Tibial artery (tissue), 4 donors: ENCODE data around the gene MT2A.
A peak's percentile ranks its signal among the peaks of the same experiment; 100 is the strongest.

Source experiments
- DNase-seq, 2 donors: peaks; one replicate each; pipeline ENCODE4 v3.0.0-alpha.2; 2019
- H3K27ac ChIP-seq, 2 donors: fragments of 200-600 bp; sonication (generic) in 1 of 2; 1 replicate in 1 of 2; 2 replicates in 1 of 2; pipeline ENCODE4 v1.5.1; 2018 to 2019; ENCODE audit warnings: mild to moderate bottlenecking in 1 of 2
- H3K27me3 ChIP-seq, 2 donors: fragments of 200-600 bp; sonication (generic) in 1 of 2; one replicate each; pipeline versions ENCODE4 v1.5.1 to v1.6.0; 2016 to 2019
- H3K36me3 ChIP-seq, 3 donors: fragments of 200-600 bp; sonication (generic) in 2 of 3; one replicate each; pipeline ENCODE4 v1.5.1; 2016 to 2019; ENCODE audit warnings: mild to moderate bottlenecking in 2 of 3
- H3K4me1 ChIP-seq, 4 donors: fragments of 200-600 bp; sonication (generic) in 2 of 4; 1 replicate in 3 of 4; 2 replicates in 1 of 4; pipeline ENCODE4 v1.5.1; 2016 to 2019
- H3K4me3 ChIP-seq, 2 donors: fragments of 200-600 bp; sonication (generic) in 1 of 2; 1 replicate in 1 of 2; 2 replicates in 1 of 2; pipeline ENCODE4 v1.5.1; 2018 to 2019; ENCODE audit warnings: mild to moderate bottlenecking in 2 of 2
- H3K9me3 ChIP-seq, 3 donors: fragments of 200-600 bp; sonication (generic) in 1 of 3; one replicate each; pipeline ENCODE4 v1.5.1; 2016 to 2019
- intact Hi-C: fragments of 100-400 bp; cut with DNase I; formaldehyde crosslinking; loops from one replicate; pipeline ENCODE4 v1.15.0; 2023; ENCODE audit warnings: low total_unique reads
- TF ChIP-seq, protein P1 (sequence below), 2 experiments: fragments of 200-600 bp in 1 of 2; fragments of 450-650 bp in 1 of 2; IDR thresholded peaks; one replicate each; pipeline ENCODE4 v1.5.1; 2017 to 2019; ENCODE audit warnings: antibody characterized with exemption in 2 of 2, mild to moderate bottlenecking in 1 of 2, moderate library complexity in 1 of 2

MT2A gene

DNA sequence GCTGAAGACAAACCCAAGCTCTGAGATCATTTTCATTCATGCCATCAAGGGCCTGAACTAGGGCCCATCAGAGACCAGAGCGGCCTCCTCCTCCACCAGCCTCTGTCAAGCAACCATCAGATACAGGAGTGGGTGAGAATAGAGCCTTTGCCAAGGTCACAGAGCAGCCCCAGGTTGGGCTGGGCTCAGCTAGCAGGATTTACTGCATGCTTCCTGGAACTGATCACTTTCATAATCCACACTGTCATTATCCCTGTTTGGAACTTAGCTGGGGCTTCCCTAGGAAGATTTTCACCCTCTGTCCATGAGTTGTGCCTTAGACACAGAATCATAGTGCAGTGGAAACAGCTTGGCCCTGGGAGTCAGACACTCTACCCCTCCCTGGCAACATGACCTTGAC, 38.4 kb upstream of the MT2A start:
- H3K36me3 ChIP-seq, result no peaks in the 10 kb centered on the region
- no peak overlapping the region for H3K27ac ChIP-seq
- H3K4me3 ChIP-seq, result no peak overlapping the region
- TF ChIP-seq, protein P1, sequence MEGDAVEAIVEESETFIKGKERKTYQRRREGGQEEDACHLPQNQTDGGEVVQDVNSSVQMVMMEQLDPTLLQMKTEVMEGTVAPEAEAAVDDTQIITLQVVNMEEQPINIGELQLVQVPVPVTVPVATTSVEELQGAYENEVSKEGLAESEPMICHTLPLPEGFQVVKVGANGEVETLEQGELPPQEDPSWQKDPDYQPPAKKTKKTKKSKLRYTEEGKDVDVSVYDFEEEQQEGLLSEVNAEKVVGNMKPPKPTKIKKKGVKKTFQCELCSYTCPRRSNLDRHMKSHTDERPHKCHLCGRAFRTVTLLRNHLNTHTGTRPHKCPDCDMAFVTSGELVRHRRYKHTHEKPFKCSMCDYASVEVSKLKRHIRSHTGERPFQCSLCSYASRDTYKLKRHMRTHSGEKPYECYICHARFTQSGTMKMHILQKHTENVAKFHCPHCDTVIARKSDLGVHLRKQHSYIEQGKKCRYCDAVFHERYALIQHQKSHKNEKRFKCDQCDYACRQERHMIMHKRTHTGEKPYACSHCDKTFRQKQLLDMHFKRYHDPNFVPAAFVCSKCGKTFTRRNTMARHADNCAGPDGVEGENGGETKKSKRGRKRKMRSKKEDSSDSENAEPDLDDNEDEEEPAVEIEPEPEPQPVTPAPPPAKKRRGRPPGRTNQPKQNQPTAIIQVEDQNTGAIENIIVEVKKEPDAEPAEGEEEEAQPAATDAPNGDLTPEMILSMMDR (IDR thresholded peaks at IDR 0.05), result no peak
- H3K27me3 ChIP-seq, result peaks cover 0 to 22% of the 10 kb centered on the region in 2 donors
- H3K9me3 ChIP-seq, result no peaks in the 10 kb centered on the region
- intact Hi-C loops, result no loop called here
- H3K4me1 ChIP-seq, result no peaks in the 10 kb centered on the region
- DNase-seq, result peak in 1 of 2 donors; percentile 3

DNA sequence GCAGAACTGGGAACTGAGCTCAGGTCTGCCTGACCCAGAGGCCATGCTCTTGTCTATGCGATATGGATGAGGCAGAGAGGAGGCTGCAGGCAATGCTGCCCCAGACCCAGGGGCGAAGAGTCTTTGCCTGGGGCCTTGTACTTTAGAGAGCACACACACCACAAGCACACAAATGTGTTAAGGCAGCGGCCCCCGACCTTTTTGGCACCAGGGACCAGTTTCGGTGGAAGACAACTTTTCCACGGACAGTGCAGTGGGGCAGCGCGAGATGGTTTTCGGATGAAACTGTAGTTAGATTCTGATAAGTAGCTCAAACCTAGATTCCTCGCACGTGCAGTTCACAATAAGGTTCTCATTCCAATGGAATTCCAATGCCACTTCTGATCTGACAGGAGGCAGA, 36.9 kb upstream of the MT2A start:
- TF ChIP-seq, protein P1 (IDR thresholded peaks at IDR 0.05), result no peak
- H3K4me1 ChIP-seq, result peaks cover 0 to 1% (median 0%) of the 10 kb centered on the region in 4 donors
- H3K27ac ChIP-seq, result no peak overlapping the region
- no peaks in the 10 kb centered on the region for H3K36me3 ChIP-seq
- no peaks in the 10 kb centered on the region for H3K9me3 ChIP-seq
- H3K4me3 ChIP-seq, result no peak overlapping the region
- intact Hi-C loops, result no loop called here
- peak in 1 of 2 donors; percentile 39 for DNase-seq
- peaks cover 0 to 13% of the 10 kb centered on the region in 2 donors for H3K27me3 ChIP-seq

DNA sequence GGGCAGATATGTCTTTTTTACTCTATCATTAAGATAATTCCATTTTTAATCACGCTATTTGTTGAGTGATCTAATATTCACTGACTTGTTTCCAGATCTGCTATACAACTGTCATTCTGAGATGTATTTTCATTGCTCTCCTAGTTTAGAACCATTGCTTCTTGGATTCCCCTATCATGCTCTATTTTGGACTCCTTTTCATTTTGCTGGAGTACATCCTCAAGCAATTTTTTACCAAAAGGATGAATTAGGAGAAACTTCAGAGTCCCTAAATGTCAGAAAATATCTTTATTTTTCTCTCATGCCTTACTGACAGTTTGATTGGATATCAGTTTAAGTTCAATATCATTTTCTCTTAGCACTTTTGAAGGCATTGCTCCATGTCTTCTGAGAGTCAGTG, 33.8 kb upstream of the MT2A start:
- no peaks in the 10 kb centered on the region for H3K36me3 ChIP-seq
- peaks cover 0 to 4% of the 10 kb centered on the region in 2 donors for H3K27me3 ChIP-seq
- H3K4me1 ChIP-seq, result peaks cover 0 to 9% (median 0%) of the 10 kb centered on the region in 4 donors
- no peak overlapping the region for H3K4me3 ChIP-seq
- no peak overlapping the region for H3K27ac ChIP-seq
- no peak for DNase-seq
- no peaks in the 10 kb centered on the region for H3K9me3 ChIP-seq
- intact Hi-C loops, result loop anchor here (5.0 kb wide), 1 partner anchor 128 kb away; no protein-coding TSS in a partner anchor
- TF ChIP-seq, protein P1 (IDR thresholded peaks at IDR 0.05), result no peak

DNA sequence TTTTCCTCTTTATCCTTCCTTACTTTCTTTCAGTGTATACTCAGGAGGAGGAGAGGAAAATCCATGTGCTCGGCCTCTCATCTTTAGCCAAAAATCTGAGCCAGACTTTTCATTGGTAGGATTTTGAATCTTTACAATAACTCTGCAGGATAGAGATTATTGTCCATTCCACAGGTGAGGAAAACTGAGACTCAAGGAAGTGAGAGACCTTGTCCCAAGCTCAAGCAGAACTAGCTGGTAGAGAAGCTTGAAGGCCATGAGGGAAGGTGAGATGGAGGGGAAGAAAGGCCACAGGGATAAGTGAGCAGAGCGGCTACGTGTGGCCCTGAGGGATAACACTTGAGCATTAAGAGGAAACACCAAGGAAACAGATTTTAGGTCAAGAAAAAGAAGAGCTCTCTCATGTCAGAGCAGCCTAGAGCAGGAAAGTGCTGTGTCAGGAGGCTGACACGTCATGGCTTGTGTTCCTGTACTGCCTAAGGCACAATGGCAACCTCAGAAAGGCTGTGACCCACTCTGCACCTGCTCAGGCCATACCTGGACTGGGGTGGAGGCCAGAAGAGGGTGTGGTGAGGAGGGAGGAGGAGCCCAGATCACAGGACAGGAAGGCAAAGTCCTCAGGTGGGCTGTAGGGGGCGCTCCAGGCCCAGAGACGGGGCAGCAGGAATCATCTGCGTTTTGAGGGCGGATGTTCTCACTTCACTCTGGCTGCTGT, 31.6 kb upstream of the MT2A start:
- H3K4me1 ChIP-seq, result peaks cover 0 to 9% (median 0%) of the 10 kb centered on the region in 4 donors
- H3K4me3 ChIP-seq, result no peak overlapping the region
- intact Hi-C loops, result loop anchor here (5.0 kb wide), 1 partner anchor 126 kb away; no protein-coding TSS in a partner anchor
- no peak overlapping the region for H3K27ac ChIP-seq
- H3K36me3 ChIP-seq, result no peaks in the 10 kb centered on the region
- TF ChIP-seq, protein P1 (IDR thresholded peaks at IDR 0.05), result peak; percentile 57 to 73
- no peaks in the 10 kb centered on the region for H3K9me3 ChIP-seq
- H3K27me3 ChIP-seq, result no peaks in the 10 kb centered on the region
- DNase-seq, result peak; percentile 61 to 78

DNA sequence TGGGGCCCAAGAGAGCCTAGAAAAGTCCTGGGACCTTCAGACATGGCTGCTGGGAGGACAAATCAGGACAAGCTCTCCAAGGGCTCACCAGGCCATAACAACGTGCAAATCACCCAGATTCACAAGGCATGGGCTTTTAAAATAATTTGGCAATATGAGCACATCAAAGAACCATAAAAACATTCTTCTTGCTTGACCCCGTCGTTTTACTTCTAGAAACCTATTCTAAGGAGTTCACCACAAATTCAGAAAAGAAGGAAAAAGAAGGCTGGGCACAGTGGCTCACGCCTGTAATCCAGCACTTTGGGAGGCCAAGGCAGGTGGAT, 31.1 kb upstream of the MT2A start:
- H3K27me3 ChIP-seq, result no peaks in the 10 kb centered on the region
- intact Hi-C loops, result loop anchor here (5.0 kb wide), 1 partner anchor 125 kb away; no protein-coding TSS in a partner anchor
- no peak overlapping the region for H3K4me3 ChIP-seq
- H3K27ac ChIP-seq, result no peak overlapping the region
- no peak for DNase-seq
- peaks cover 0 to 9% (median 0%) of the 10 kb centered on the region in 4 donors for H3K4me1 ChIP-seq
- H3K9me3 ChIP-seq, result no peaks in the 10 kb centered on the region
- TF ChIP-seq, protein P1 (IDR thresholded peaks at IDR 0.05), result peak in 1 of 2 experiments; percentile 1
- H3K36me3 ChIP-seq, result no peaks in the 10 kb centered on the region
